GM12801 (cell line): Measurements from ENCODE around the gene BIK.

ENCODE experiments used
- TF ChIP-seq, protein P1 (sequence below): IDR thresholded peaks from one replicate; pipeline ENCODE4 v1.5.1; 2011; ENCODE audit warnings: control low read depth; ENCODE audit not compliant: insufficient read length; ENCODE audit errors: extremely low read depth

BIK gene

DNA sequence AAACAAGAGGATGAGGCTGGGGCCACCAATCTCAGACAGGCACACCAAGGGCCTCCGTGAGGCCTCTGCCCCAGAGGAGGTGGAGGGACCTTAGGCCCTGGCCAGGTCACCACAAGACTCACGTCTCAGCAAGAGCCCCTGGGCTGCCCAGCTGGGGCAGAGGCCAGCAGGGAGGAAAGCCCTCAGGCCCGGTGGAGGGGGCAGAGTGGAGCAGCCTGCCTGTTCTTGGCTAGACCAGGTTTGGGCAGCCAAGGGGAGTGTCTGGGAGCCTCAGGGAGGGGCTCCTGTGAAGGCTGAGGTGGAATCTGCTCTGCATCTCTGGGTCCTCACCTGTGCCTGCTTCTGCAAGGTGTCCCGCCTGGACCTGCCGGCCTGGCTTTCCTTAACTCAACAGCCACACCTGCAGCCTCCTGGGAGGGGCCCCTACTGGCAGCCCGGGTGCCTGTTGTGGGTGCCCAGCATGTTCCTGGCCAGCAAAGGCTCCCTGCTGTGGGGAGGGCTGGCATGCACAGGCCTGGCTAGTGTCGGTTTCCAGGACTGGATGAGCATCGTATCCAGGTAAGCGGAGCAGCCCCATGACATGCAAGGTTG lies 64.5 kb downstream of the BIK start:
- TF ChIP-seq, protein P1, sequence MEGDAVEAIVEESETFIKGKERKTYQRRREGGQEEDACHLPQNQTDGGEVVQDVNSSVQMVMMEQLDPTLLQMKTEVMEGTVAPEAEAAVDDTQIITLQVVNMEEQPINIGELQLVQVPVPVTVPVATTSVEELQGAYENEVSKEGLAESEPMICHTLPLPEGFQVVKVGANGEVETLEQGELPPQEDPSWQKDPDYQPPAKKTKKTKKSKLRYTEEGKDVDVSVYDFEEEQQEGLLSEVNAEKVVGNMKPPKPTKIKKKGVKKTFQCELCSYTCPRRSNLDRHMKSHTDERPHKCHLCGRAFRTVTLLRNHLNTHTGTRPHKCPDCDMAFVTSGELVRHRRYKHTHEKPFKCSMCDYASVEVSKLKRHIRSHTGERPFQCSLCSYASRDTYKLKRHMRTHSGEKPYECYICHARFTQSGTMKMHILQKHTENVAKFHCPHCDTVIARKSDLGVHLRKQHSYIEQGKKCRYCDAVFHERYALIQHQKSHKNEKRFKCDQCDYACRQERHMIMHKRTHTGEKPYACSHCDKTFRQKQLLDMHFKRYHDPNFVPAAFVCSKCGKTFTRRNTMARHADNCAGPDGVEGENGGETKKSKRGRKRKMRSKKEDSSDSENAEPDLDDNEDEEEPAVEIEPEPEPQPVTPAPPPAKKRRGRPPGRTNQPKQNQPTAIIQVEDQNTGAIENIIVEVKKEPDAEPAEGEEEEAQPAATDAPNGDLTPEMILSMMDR, result no peak

DNA sequence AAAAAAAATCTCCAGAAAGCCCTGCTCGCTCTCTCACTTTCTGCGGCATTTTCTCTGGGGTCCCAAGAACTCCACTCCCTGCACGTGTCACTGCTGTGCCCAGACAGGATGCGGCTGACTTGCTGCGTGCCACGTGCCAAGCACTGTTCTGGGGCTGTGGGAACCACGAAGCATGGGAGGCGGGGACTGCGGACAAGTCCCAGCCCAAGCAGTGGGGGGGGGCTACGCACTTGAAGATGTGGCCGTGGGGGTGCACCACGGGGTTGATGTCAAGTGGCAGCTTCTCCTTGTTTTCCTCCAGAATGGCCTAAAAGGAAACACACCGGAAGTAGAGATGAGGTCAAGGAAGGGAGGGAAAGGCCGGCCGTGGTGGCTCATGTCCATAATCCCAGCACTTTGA lies 65.5 kb downstream of the BIK start:
- TF ChIP-seq, protein P1, result no peak

DNA sequence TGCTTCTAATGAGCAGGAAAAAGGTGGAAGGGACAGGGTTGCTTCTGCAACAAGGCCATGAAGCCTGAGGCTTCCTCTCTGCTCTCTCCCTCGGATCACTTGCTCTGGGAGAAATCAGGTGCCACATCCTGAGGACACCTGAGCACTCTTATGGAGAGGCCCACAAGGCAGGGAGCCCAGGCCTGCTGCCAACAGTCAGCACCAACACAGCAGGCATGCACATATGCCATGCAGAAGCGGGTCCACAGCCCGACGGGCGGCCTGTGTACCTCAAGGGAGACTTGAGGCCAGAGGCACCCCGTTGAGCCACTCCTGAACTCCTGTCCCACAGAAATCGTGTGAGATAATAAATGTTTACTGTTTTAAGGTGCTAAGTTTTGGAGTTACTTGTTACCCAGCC lies 66.9 kb downstream of the BIK start:
- TF ChIP-seq, protein P1, result no peak
